SJSA1 (cell line): Measurements from ENCODE around the gene SALL2. TPM values are rescaled to one million over a fixed set of nuclear protein-coding genes. Genes with fewer than 3 reads are reported as not detected.
A peak's percentile ranks its signal among the peaks of the same experiment; 100 is the strongest.

Experiments
- DNase-seq, 2 experiments: peaks; one replicate each; pipeline ENCODE4 v3.0.0-alpha.2; 2015 to 2020; ENCODE audit warnings: low spot score in 2 of 2, low read depth in 1 of 2
- H3K27ac ChIP-seq: fragments of 250-450 bp; sonication (Bioruptor Pico); 2 replicates; pipeline ENCODE4 v1.5.1; 2020; ENCODE audit warnings: mild to moderate bottlenecking, moderate library complexity
- H3K27me3 ChIP-seq: fragments of 250-450 bp; sonication (Bioruptor Pico); replicated peaks from 2 replicates; pipeline ENCODE4 v1.5.1; 2020; ENCODE audit warnings: mild to moderate bottlenecking, moderate library complexity
- H3K36me3 ChIP-seq: fragments of 250-450 bp; sonication (Bioruptor Pico); 2 replicates; pipeline ENCODE4 v1.5.1; 2020; ENCODE audit warnings: mild to moderate bottlenecking
- H3K4me1 ChIP-seq: fragments of 250-450 bp; sonication (Bioruptor Pico); replicated peaks from 2 replicates; pipeline ENCODE4 v1.6.1; 2021; ENCODE audit warnings: mild to moderate bottlenecking
- H3K4me3 ChIP-seq: fragments of 250-450 bp; sonication (Bioruptor Pico); 2 replicates; pipeline ENCODE4 v1.5.1; 2020; ENCODE audit warnings: mild to moderate bottlenecking
- H3K9me3 ChIP-seq: fragments of 250-450 bp; sonication (Bioruptor Pico); replicated peaks from 2 replicates; pipeline ENCODE4 v1.5.1; 2020; ENCODE audit warnings: mild to moderate bottlenecking
- total RNA-seq: library from RNA; depleted of rRNA; stranded (reverse); fragments of >200 nt; shearing (Covaris generic); gene quantifications from 2 replicates; pipeline ENCODE4 v1.2.3, GENCODE V29; 2014

The SALL2 gene
- total RNA-seq, 1 experiment from 2014 or later = 0.21 TPM

GRCh38 chr14:21520767-21521166, 5.4 kb downstream of the SALL2 start:
- no peak overlapping the region for H3K4me3 ChIP-seq
- H3K36me3 ChIP-seq = no peaks in the 10 kb centered on the region
- H3K4me1 ChIP-seq = no peaks in the 10 kb centered on the region
- H3K9me3 ChIP-seq = no peaks in the 10 kb centered on the region
- no peaks in the 10 kb centered on the region for H3K27me3 ChIP-seq
- H3K27ac ChIP-seq = no peak overlapping the region
- DNase-seq = no peak

- H3K4me1 ChIP-seq = no peaks in the 10 kb centered on the region
- no peaks in the 10 kb centered on the region for H3K9me3 ChIP-seq
- no peak overlapping the region for H3K4me3 ChIP-seq
- H3K27me3 ChIP-seq = 0 out of 2 replicates have a peak, but pooled peaks cover 2% of the 10 kb centered on the region
- DNase-seq = no peak
- H3K27ac ChIP-seq = no peak overlapping the region
- H3K36me3 ChIP-seq = no peaks in the 10 kb centered on the region
These were observed 7.4 kb downstream of the SALL2 start for GRCh38 chr14:21518725-21519124.

- peaks cover 13% of the 10 kb centered on the region for H3K36me3 ChIP-seq
- no peak overlapping the region for H3K4me3 ChIP-seq
- no peak for DNase-seq
- H3K27ac ChIP-seq = no peak overlapping the region
- 0 out of 2 replicates have a peak, but pooled peaks cover 3% of the 10 kb centered on the region for H3K27me3 ChIP-seq
- peaks cover 5% of the 10 kb centered on the region for H3K4me1 ChIP-seq
- H3K9me3 ChIP-seq = no peaks in the 10 kb centered on the region
These were observed 11.8 kb downstream of the SALL2 start for GRCh38 chr14:21514341-21514740.

GRCh38 chr14:21510735-21511657, 15.2 kb downstream of the SALL2 start, which contains the start of gene METTL3:
Gene METTL3 (minus strand): TSS chr14:21511340. CDS start chr14:21511223, 117 bp downstream.
- Histone ChIP-seq H3K4me3 (peak within 1 kb of the TSS; percentile 74), H3K4me1 (peaks cover 5% of the 10 kb centered on the region), H3K36me3 (peaks cover 34% of the 10 kb centered on the region), H3K27me3 (0 out of 2 replicates have a peak, but pooled peaks cover 3% of the 10 kb centered on the region), H3K27ac (peak within 1 kb of the TSS; percentile 81), H3K9me3 (no peaks in the 10 kb centered on the region)
- DNase-seq = peak; percentile 94 to 96

- Histone ChIP-seq H3K36me3 (peaks cover 34% of the 10 kb centered on the region), H3K27ac (no peak overlapping the region), H3K9me3 (no peaks in the 10 kb centered on the region), H3K27me3 (0 out of 2 replicates have a peak, but pooled peaks cover 3% of the 10 kb centered on the region), H3K4me1 (peaks cover 5% of the 10 kb centered on the region), H3K4me3 (peak overlapping the region; percentile 74)
- DNase-seq = no peak
These were observed 16.6 kb downstream of the SALL2 start for GRCh38 chr14:21509432-21510143.

- Histone ChIP-seq H3K4me3 (no peak overlapping the region), H3K36me3 (peaks cover 57% of the 10 kb centered on the region), H3K27ac (no peak overlapping the region), H3K27me3 (no peaks in the 10 kb centered on the region), H3K4me1 (peaks cover 5% of the 10 kb centered on the region), H3K9me3 (no peaks in the 10 kb centered on the region)
- DNase-seq = no peak
These were observed 19.6 kb downstream of the SALL2 start for GRCh38 chr14:21506557-21506956.

- H3K4me1 ChIP-seq = peaks cover 4% of the 10 kb centered on the region
- H3K4me3 ChIP-seq = no peak overlapping the region
- peaks cover 63% of the 10 kb centered on the region for H3K36me3 ChIP-seq
- no peak overlapping the region for H3K27ac ChIP-seq
- H3K27me3 ChIP-seq = no peaks in the 10 kb centered on the region
- no peak for DNase-seq
- H3K9me3 ChIP-seq = no peaks in the 10 kb centered on the region
These were observed 21.1 kb downstream of the SALL2 start for GRCh38 chr14:21505012-21505553.

- no peak for DNase-seq
- Histone ChIP-seq H3K4me3 (no peak overlapping the region), H3K27me3 (no peaks in the 10 kb centered on the region), H3K27ac (no peak overlapping the region), H3K9me3 (no peaks in the 10 kb centered on the region), H3K4me1 (no peaks in the 10 kb centered on the region), H3K36me3 (peaks cover 68% of the 10 kb centered on the region)
These were observed 22.8 kb downstream of the SALL2 start for GRCh38 chr14:21503376-21503775.

- no peaks in the 10 kb centered on the region for H3K9me3 ChIP-seq
- H3K36me3 ChIP-seq = peaks cover 72% of the 10 kb centered on the region
- no peak overlapping the region for H3K27ac ChIP-seq
- DNase-seq = no peak
- H3K4me3 ChIP-seq = no peak overlapping the region
- H3K27me3 ChIP-seq = no peaks in the 10 kb centered on the region
- H3K4me1 ChIP-seq = no peaks in the 10 kb centered on the region
These were observed 24.6 kb downstream of the SALL2 start for GRCh38 chr14:21501568-21501967.

- no peak overlapping the region for H3K4me3 ChIP-seq
- H3K9me3 ChIP-seq = no peaks in the 10 kb centered on the region
- H3K36me3 ChIP-seq = peaks cover 95% of the 10 kb centered on the region
- H3K27ac ChIP-seq = no peak overlapping the region
- no peaks in the 10 kb centered on the region for H3K27me3 ChIP-seq
- DNase-seq = no peak
- no peaks in the 10 kb centered on the region for H3K4me1 ChIP-seq
These were observed 27.3 kb downstream of the SALL2 start for GRCh38 chr14:21498540-21499526.

- no peak for DNase-seq
- peaks cover 86% of the 10 kb centered on the region for H3K36me3 ChIP-seq
- no peaks in the 10 kb centered on the region for H3K9me3 ChIP-seq
- no peak overlapping the region for H3K4me3 ChIP-seq
- H3K27ac ChIP-seq = no peak overlapping the region
- no peaks in the 10 kb centered on the region for H3K4me1 ChIP-seq
- H3K27me3 ChIP-seq = no peaks in the 10 kb centered on the region
These were observed 29.7 kb downstream of the SALL2 start for GRCh38 chr14:21496453-21496852.

GRCh38 chr14:21494902-21495762, 31.0 kb downstream of the SALL2 start:
- Histone ChIP-seq H3K36me3 (peaks cover 86% of the 10 kb centered on the region), H3K27me3 (no peaks in the 10 kb centered on the region), H3K27ac (no peak overlapping the region)

More at GRCh38 chr14:21494902-21495762, 31.0 kb downstream of the SALL2 start:
- Histone ChIP-seq H3K4me3 (no peak overlapping the region), H3K4me1 (no peaks in the 10 kb centered on the region), H3K9me3 (no peaks in the 10 kb centered on the region)
- no peak for DNase-seq
